ENCODE data around the gene MLYCD.

Gene MLYCD

DNA sequence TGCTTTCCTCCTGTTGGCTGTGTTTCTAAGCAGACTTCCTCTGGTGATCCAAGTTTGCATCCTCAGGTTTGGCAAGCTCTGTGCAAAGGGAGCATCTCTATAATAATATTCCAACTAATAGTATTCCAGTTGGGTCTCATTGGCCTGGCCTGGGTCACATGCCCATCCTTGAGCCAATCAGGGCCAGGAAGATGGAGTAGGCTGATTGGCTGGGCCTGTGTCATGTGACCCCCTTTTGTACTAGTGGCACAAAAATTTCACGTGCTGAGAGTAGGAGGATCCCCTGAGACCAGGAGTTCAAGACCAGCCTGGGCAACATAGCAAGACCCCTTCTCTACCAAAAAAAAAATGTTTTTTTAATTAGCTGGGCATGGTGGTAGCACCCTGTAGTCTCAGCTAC is 35.2 kb upstream of the MLYCD start:
- Histone ChIP-seq H3K4me3 (ENCODE audit: low read depth, low read length) (no peak overlapping the region), H3K27me3 (ENCODE audit: control insufficient read depth, insufficient read depth, low read length) (no peaks in the 10 kb centered on the region), H3K27ac (no peak overlapping the region), H3K9me3 (ENCODE audit: control insufficient read depth, low read length) (no peaks in the 10 kb centered on the region), H3K9ac (no peak overlapping the region), H3K4me2 (ENCODE audit: low read length) (no peak overlapping the region), H2AFZ (no peak overlapping the region), H3K4me1 (no peaks in the 10 kb centered on the region), H3K36me3 (ENCODE audit: control insufficient read depth, insufficient read depth, low read length) (no peaks in the 10 kb centered on the region), H3K79me2 (no peaks in the 10 kb centered on the region)
- TF ChIP-seq, protein P1, sequence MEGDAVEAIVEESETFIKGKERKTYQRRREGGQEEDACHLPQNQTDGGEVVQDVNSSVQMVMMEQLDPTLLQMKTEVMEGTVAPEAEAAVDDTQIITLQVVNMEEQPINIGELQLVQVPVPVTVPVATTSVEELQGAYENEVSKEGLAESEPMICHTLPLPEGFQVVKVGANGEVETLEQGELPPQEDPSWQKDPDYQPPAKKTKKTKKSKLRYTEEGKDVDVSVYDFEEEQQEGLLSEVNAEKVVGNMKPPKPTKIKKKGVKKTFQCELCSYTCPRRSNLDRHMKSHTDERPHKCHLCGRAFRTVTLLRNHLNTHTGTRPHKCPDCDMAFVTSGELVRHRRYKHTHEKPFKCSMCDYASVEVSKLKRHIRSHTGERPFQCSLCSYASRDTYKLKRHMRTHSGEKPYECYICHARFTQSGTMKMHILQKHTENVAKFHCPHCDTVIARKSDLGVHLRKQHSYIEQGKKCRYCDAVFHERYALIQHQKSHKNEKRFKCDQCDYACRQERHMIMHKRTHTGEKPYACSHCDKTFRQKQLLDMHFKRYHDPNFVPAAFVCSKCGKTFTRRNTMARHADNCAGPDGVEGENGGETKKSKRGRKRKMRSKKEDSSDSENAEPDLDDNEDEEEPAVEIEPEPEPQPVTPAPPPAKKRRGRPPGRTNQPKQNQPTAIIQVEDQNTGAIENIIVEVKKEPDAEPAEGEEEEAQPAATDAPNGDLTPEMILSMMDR (IDR thresholded peaks at IDR 0.05), result no peak

DNA sequence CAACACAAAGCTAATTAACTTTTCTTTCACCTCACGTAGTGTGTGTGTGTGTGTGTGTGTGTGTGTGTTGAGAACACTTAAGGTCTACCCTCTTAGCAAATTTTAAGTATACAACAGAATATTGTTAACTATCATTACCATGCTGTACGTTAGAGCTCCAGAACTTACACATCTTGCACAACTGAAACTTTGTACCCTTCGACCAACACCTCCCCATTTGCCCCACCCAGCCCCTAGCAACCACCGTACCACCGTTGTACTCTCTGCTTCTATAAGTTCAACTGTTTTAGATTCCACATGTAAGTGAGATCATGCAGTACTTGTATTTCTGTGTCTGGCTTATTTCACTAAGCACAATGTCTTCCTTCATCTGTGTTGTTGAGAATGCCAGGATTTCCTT is 28.1 kb upstream of the MLYCD start:
- Histone ChIP-seq H3K4me1 (no peaks in the 10 kb centered on the region), H3K4me3 (ENCODE audit: low read depth, low read length) (no peak overlapping the region), H3K9me3 (ENCODE audit: control insufficient read depth, low read length) (no peaks in the 10 kb centered on the region), H3K79me2 (no peaks in the 10 kb centered on the region), H3K9ac (no peak overlapping the region), H3K36me3 (ENCODE audit: control insufficient read depth, insufficient read depth, low read length) (no peaks in the 10 kb centered on the region), H3K27me3 (ENCODE audit: control insufficient read depth, insufficient read depth, low read length) (no peaks in the 10 kb centered on the region), H3K4me2 (ENCODE audit: low read length) (no peak overlapping the region), H3K27ac (no peak overlapping the region), H2AFZ (no peak overlapping the region)
- TF ChIP-seq, protein P1 (IDR thresholded peaks at IDR 0.05), result no peak

DNA sequence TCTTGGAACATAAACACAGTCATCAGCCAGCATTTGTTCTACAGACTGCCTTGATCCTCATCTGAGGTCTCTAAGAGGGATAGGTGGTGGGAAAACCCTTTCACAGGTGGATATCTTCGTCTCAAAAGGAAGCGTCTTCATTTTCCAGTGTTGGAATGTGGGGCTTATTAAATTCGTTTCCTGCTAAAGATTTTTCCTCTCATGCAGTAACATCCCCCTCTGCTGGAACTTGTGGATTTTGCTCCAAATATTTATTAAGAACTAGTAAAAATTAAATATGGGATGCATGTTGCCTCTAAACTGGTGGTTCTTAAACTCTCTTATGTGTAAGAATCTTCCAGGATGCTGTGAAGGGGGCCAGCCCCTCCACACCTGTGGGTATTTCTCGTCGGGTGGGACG is 20.1 kb upstream of the MLYCD start:
- Histone ChIP-seq H3K27ac (no peak overlapping the region), H3K9ac (no peak overlapping the region), H3K9me3 (ENCODE audit: control insufficient read depth, low read length) (no peaks in the 10 kb centered on the region), H2AFZ (no peak overlapping the region), H3K27me3 (ENCODE audit: control insufficient read depth, insufficient read depth, low read length) (no peaks in the 10 kb centered on the region), H3K79me2 (no peaks in the 10 kb centered on the region), H3K4me3 (ENCODE audit: low read depth, low read length) (no peak overlapping the region), H3K4me2 (ENCODE audit: low read length) (no peak overlapping the region), H3K4me1 (no peaks in the 10 kb centered on the region), H3K36me3 (ENCODE audit: control insufficient read depth, insufficient read depth, low read length) (no peaks in the 10 kb centered on the region)
- TF ChIP-seq, protein P1 (IDR thresholded peaks at IDR 0.05), result peak; percentile 66

DNA sequence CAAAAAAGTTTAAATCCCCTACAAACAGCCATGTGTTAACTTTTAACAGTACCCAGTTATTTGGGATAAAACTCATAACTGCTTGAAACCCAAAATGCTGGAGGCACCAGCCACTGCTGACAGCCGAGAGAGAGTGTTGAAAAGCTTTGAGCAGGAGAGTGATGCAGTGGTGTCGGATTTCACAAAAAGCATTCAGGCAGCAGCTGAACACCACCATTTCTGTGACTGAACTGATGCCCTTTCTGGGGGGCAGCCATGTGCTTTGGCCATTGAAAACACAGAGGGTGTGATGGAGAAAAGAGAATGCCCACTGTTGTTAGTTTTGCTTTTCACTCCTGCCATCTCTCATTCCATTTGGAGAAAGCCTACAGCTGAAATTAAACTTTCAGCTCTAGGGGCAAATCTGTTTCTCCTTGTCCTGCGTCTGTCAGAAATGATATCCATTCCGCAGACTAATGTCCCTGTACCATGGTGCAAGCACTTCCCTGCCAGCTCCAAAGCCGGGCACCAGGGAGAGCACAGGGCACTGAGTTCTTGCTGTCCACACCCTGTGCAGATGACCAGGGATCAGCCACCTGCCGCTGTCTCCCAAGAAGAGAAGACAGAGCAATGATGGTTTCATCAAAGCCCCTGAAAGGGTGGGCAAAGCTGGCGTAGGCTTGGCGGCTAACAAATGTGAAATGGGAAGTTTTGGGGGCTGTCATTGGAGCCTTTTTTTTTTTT is 16.6 kb upstream of the MLYCD start:
- H3K4me3 ChIP-seq (ENCODE audit: low read depth, low read length), result no peak overlapping the region
- no peaks in the 10 kb centered on the region for H3K79me2 ChIP-seq
- TF ChIP-seq, protein P1 (IDR thresholded peaks at IDR 0.05), result no peak
- no peak overlapping the region for H3K9ac ChIP-seq
- H3K4me1 ChIP-seq, result no peaks in the 10 kb centered on the region
- H3K27ac ChIP-seq, result no peak overlapping the region
- H2AFZ ChIP-seq, result no peak overlapping the region
- no peaks in the 10 kb centered on the region for H3K27me3 ChIP-seq (ENCODE audit: control insufficient read depth, insufficient read depth, low read length)
- no peak overlapping the region for H3K4me2 ChIP-seq (ENCODE audit: low read length)
- H3K36me3 ChIP-seq (ENCODE audit: control insufficient read depth, insufficient read depth, low read length), result no peaks in the 10 kb centered on the region
- H3K9me3 ChIP-seq (ENCODE audit: control insufficient read depth, low read length), result no peaks in the 10 kb centered on the region

All from parathyroid adenoma (tissue), 2 donors.